Activated T-cell treated with anti-CD3 and anti-CD28 coated beads, Interleukin-2, amount 50 U/mL, for 4 hours (primary cell): ENCODE results near the gene FAM120A. TPM values are rescaled to one million over a fixed set of nuclear protein-coding genes. Genes with fewer than 3 reads are reported as not detected.

Experiments used
- ATAC-seq, 2 donors: fragments of 200-7000 bp; cut with Tn5 transposase; one replicate each; pipeline ENCODE4 v1.10.0; 2021
- DNase-seq: peaks from one replicate; pipeline ENCODE4 v3.0.0-alpha.2; 2020
- H3K27me3 Mint-ChIP-seq: one replicate; pipeline ENCODE4 v1.8.0; 2021; ENCODE audit warnings: low read depth, mixed read lengths
- H3K36me3 Mint-ChIP-seq: one replicate; pipeline ENCODE4 v1.8.0; 2022; ENCODE audit warnings: mixed read lengths; ENCODE audit not compliant: insufficient read depth
- H3K4me1 Mint-ChIP-seq: one replicate; pipeline ENCODE4 v1.8.0; 2021; ENCODE audit warnings: low read depth, mixed read lengths
- H3K4me3 Mint-ChIP-seq: one replicate; pipeline ENCODE4 v1.8.0; 2021; ENCODE audit warnings: mild to moderate bottlenecking, moderate library complexity, mixed read lengths
- H3K9me3 Mint-ChIP-seq: one replicate; pipeline ENCODE4 v1.8.0; 2021; ENCODE audit warnings: mixed read lengths
- total RNA-seq, 3 donors: library from RNA; stranded (reverse); gene quantifications; one replicate each; pipeline ENCODE4 v1.2.1, GENCODE V29; 2021

FAM120A gene
- total RNA-seq, 3 donors from 2014 or later, result 116 to 124 (median 123) TPM

DNA sequence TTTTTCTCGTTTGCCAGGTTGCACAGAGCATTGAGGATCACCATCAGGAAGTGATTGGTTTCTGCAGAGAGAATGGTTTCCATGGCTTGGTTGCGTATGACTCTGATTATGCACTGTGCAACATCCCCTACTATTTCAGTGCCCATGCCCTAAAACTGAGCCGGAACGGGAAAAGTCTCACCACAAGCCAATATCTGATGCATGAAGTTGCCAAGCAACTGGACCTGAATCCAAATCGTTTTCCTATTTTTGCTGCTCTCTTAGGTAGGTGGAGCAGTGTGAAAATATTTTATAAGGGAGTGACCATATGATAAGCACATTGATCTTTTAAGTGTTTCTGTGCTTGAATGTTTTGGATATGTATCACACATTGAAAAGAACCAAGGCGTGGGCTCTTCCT, 19.6 kb downstream of the FAM120A start:
- H3K36me3 Mint-ChIP-seq, result peaks cover 15% of the 10 kb centered on the region
- DNase-seq (no peak), ATAC-seq (no peak)
- H3K4me1 Mint-ChIP-seq, result peaks cover 62% of the 10 kb centered on the region
- H3K27me3 Mint-ChIP-seq, result no peaks in the 10 kb centered on the region
- no peaks in the 10 kb centered on the region for H3K9me3 Mint-ChIP-seq
- H3K4me3 Mint-ChIP-seq, result no peak overlapping the region

DNA sequence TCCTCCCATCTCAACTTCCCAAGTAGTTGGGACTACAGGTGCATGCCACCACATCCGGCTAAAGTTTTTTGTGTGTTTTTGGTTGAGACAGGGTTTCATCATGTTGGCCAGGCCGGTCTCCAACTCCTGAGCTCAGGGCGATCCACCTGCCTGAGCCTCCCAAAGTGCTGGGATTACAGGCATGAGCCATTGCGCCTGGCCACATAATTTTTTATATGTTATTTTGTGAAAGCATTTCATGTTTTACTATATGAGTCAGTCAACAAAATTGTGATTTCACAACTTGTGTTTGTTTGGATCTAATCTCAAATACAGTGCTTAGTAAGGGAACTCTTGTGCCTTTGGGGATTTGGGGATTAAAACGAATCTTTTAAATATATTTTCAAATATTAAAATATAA, 21.9 kb downstream of the FAM120A start:
- Mint-ChIP-seq H3K27me3 (no peaks in the 10 kb centered on the region), H3K4me1 (peaks cover 48% of the 10 kb centered on the region), H3K9me3 (no peaks in the 10 kb centered on the region), H3K4me3 (no peak overlapping the region), H3K36me3 (peaks cover 20% of the 10 kb centered on the region)
- no peak for ATAC-seq
- DNase-seq, result no peak

DNA sequence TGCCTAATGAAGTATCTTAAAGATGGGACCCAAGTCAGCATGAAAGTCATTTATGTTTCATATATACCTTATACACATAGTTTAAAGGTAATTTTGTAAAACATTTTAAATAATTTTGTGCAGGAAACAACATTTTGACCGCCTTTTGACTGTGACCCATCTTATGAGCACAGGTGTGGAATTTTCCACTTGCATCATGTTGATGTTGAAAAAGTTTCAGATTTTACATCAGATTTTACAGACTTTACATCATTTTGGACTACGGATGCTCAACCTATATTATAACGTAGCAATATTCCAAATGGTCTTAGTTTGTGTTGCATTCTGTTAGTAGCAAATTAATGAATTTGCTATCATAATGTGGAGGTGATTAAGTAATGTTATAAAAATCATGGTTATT, 23.6 kb downstream of the FAM120A start:
- peaks cover 36% of the 10 kb centered on the region for H3K4me1 Mint-ChIP-seq
- H3K27me3 Mint-ChIP-seq, result no peaks in the 10 kb centered on the region
- DNase-seq, result no peak
- no peaks in the 10 kb centered on the region for H3K9me3 Mint-ChIP-seq
- H3K36me3 Mint-ChIP-seq, result peaks cover 22% of the 10 kb centered on the region
- ATAC-seq, result no peak
- H3K4me3 Mint-ChIP-seq, result no peak overlapping the region

DNA sequence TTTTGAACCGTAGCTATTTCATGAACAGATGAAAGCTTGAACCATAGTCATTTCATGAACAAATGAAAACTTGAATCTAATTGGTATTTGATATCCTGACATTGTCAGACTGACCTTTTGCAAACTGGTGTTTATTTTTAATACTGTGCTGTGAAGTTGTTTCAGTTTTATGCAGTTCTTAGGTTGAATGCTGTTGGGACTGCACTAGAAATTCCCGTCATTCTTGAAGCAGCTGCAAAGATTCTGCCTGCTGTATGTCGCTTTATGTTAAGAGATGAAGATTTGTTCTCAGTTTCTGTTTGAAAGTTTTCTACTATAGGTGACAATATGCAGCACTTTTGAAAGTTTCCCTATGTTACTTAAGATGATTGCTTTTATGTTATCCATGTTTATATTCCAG, 24.4 kb downstream of the FAM120A start:
- DNase-seq (no peak), ATAC-seq (no peak)
- Mint-ChIP-seq H3K9me3 (no peaks in the 10 kb centered on the region), H3K27me3 (no peaks in the 10 kb centered on the region), H3K4me1 (peaks cover 30% of the 10 kb centered on the region), H3K36me3 (peaks cover 24% of the 10 kb centered on the region), H3K4me3 (no peak overlapping the region)

DNA sequence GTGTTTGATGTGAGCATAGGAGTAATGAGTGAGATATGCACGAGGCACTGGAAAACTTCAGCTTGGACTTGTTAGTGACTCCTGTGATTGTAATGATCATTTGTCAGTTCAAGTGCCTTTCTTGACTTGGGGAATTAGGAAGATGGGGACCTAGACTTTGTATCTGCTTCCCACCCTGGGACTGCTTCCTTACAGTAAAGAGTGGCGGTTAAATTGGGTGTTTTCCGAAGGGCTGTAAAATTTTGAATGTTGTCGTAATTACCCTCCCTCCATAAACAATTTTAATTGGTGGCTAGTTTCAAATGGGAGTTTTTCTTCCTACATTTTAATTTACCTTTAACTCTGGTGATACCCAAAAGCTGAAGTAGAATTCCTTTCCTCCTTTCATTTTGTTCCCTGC, 25.4 kb downstream of the FAM120A start:
- peaks cover 30% of the 10 kb centered on the region for H3K36me3 Mint-ChIP-seq
- no peaks in the 10 kb centered on the region for H3K9me3 Mint-ChIP-seq
- no peak for ATAC-seq
- peaks cover 28% of the 10 kb centered on the region for H3K4me1 Mint-ChIP-seq
- no peak overlapping the region for H3K4me3 Mint-ChIP-seq
- no peak for DNase-seq
- H3K27me3 Mint-ChIP-seq, result no peaks in the 10 kb centered on the region

DNA sequence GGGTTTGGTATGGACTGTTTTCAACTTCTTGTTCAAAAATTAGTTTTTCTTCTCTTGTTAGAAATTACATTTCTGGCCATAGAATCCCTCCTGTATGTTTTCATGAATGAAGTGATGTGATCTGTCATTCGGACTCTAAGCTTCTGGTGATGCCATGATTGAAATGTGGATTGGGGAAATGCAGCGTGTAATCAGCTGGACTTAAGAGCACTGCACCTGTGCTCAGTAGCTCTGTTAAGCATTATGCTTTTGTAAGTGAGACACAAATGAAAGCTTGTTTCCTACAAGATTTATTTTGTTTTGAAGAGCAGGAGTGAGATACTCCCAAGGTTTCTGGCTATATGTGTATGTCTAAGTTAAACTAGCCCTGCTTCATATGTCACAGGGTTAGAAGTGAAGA, 25.9 kb downstream of the FAM120A start:
- no peak overlapping the region for H3K4me3 Mint-ChIP-seq
- H3K9me3 Mint-ChIP-seq, result no peaks in the 10 kb centered on the region
- ATAC-seq (no peak), DNase-seq (no peak)
- H3K36me3 Mint-ChIP-seq, result peaks cover 28% of the 10 kb centered on the region
- H3K4me1 Mint-ChIP-seq, result peaks cover 26% of the 10 kb centered on the region
- H3K27me3 Mint-ChIP-seq, result no peaks in the 10 kb centered on the region

DNA sequence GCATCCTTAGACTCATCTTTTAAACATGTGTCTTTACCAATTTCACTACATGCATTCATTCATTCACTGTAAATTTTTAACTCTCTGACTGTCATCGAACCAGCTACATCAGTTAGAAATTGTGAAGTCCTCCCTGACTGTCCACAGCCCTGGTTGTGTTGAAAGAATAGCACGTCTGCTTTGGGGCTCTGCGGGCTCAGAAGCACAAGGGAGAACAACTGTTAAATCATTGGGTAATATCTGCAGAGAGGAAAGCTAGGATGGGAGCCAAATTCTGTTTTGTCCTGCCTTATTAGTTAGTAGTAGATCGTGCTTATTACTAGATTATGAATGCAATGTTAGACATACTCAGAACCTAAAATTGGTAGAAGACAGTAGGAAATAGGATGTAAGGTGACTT, 28.2 kb downstream of the FAM120A start:
- ATAC-seq (no peak), DNase-seq (no peak)
- no peak overlapping the region for H3K4me3 Mint-ChIP-seq
- H3K36me3 Mint-ChIP-seq, result peaks cover 32% of the 10 kb centered on the region
- H3K4me1 Mint-ChIP-seq, result peaks cover 27% of the 10 kb centered on the region
- H3K27me3 Mint-ChIP-seq, result no peaks in the 10 kb centered on the region
- H3K9me3 Mint-ChIP-seq, result no peaks in the 10 kb centered on the region

DNA sequence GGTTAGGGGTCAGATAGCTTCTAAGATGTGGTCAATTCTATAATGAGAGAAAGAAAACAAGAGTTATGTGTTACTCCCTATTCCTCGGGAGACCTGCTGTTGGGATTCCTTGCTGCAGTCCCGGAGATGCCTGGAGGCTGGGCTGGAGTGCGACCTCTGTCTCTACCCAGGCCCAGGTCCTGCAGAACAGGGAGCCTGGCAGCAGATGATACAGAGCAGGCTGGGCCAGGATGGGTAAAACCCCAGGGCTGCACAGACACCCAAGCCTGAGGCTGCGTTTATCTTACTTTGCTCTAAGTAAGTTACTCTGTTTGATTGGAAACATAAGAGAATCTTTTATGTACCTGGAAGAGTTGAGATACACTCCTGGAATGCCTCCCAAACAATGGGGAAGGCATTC, 28.8 kb downstream of the FAM120A start:
- H3K9me3 Mint-ChIP-seq, result no peaks in the 10 kb centered on the region
- H3K36me3 Mint-ChIP-seq, result peaks cover 34% of the 10 kb centered on the region
- H3K27me3 Mint-ChIP-seq, result no peaks in the 10 kb centered on the region
- H3K4me1 Mint-ChIP-seq, result peaks cover 25% of the 10 kb centered on the region
- ATAC-seq (no peak), DNase-seq (no peak)
- no peak overlapping the region for H3K4me3 Mint-ChIP-seq

DNA sequence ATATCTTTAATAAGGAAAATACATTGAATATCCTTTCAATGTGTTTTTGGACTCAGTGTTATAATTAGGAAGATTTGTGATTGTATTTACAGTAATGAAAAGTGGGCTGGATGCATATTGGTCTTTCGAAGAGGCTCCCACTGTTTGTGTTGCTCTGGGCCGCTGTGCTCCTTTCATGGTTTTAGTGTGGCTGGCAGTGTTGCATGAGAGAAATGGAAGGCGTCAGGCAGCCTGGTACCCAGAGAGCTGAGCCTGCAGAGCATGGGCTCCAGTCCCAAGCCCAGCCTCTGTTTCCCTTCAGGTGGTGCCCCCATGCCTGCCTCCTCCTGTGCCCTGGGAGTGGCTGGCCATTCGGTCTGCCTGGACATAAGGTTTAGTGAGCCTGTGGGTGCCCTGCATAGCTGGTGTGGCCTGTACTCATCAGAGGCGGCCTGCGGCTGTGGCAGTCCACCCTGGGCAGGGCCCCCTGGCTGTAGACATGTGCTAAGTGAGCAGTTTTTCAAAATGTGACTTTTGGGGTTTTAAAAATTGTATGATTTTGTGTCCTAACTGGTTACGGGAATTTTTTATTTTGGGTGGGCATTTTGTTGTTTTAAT, 29.3 kb downstream of the FAM120A start:
- Mint-ChIP-seq H3K4me3 (no peak overlapping the region), H3K36me3 (peaks cover 34% of the 10 kb centered on the region), H3K9me3 (no peaks in the 10 kb centered on the region), H3K27me3 (no peaks in the 10 kb centered on the region), H3K4me1 (peaks cover 19% of the 10 kb centered on the region)
- no peak for DNase-seq
- ATAC-seq, result no peak

DNA sequence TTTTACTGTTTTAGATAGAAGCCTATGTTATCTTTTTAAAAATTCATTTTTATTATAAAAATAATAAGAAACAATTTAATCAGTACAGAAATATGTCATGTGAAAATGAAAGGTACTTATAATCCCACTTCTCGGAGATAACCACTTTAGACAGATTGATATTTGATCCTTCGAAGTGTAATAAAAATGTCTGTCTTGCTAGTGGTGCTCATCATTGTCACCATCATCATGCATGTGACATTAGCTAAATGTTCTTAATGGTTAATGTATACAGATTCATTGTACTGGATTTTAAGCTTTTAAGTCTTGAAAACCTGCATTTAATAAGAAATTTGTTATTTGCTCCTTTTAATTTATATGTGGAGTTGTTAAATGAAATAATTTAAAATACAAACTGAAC, 32.0 kb downstream of the FAM120A start:
- DNase-seq (no peak), ATAC-seq (no peak)
- no peaks in the 10 kb centered on the region for H3K9me3 Mint-ChIP-seq
- H3K4me1 Mint-ChIP-seq, result peaks cover 28% of the 10 kb centered on the region
- no peak overlapping the region for H3K4me3 Mint-ChIP-seq
- H3K27me3 Mint-ChIP-seq, result no peaks in the 10 kb centered on the region
- peaks cover 43% of the 10 kb centered on the region for H3K36me3 Mint-ChIP-seq

DNA sequence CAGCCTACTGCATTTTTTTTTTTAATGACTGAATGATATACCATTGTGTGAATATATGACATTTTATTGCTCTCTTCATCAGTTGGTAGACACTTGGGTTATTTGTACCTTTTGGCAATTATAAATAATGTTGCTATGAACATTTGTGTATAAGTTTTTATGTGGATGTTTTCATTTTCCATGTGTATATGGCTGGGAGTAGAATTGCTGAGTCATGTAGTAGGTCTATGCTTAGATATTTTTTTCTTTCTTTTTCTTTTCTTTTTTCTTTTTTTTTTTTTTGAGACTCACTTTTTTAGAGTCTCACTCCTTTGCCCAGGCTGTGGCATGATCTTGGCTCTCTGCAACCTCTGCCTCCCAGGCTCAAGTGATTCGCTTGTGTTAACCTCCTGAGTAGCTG, 34.8 kb downstream of the FAM120A start:
- H3K36me3 Mint-ChIP-seq, result peaks cover 39% of the 10 kb centered on the region
- ATAC-seq, result no peak

DNA sequence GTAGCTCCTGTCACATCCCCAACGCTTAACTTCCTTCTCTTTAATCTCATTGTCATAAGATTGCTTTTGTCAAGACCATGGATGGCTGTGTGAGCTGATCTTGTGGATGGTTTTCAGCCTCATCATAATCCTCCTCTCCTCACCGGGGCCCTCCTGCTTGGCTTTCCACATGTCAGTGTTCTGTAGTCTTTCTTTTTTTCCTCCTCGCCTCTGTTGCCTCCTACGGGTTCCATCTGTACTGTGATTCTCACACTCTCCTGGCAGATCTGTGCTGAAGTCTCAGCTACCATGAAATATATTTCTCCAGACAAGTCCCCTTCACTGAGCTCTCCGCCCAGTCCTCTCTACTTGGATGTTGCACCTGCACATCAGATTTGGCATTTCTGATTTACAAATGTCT, 36.8 kb downstream of the FAM120A start:
- no peak for DNase-seq
- no peaks in the 10 kb centered on the region for H3K9me3 Mint-ChIP-seq
- no peaks in the 10 kb centered on the region for H3K27me3 Mint-ChIP-seq
- no peak overlapping the region for H3K4me3 Mint-ChIP-seq
- peaks cover 23% of the 10 kb centered on the region for H3K4me1 Mint-ChIP-seq
- peaks cover 32% of the 10 kb centered on the region for H3K36me3 Mint-ChIP-seq
- no peak for ATAC-seq

More for the DNA sequence above, 34.8 kb downstream of the FAM120A start:
- Mint-ChIP-seq H3K4me1 (peaks cover 27% of the 10 kb centered on the region), H3K9me3 (no peaks in the 10 kb centered on the region), H3K27me3 (no peaks in the 10 kb centered on the region), H3K4me3 (no peak overlapping the region)
- no peak for DNase-seq

DNA sequence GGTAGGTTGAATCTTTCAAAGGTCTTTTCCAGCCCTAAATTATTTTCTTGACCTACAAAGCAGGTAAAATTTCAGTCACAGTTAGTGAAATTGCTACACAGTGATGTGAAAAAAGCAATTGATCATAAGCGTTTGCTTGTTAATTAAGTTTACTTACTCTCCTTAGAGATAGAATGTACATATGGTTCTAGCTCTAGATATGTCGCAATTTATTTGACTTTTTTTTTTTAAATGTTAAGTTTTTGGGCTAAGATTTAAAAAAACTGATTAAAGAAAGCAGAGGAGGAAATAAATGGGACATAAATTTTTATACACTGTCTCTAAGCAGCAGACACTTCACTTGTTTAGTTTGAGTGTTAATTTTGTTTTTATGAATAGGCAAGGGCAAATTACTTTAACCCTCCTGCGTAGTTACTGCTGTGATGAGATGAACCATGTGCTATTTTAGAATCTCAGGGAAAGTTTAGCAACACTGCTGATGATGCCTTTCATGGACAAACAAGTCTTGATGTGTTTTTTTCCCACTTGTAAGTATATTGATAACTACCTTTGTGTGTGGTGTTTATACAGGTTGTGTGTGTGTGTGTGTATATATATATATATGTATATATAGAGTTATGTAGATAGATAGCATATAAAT, 40.2 kb downstream of the FAM120A start:
- ATAC-seq (no peak), DNase-seq (no peak)
- H3K4me3 Mint-ChIP-seq, result no peak overlapping the region
- H3K36me3 Mint-ChIP-seq, result peaks cover 33% of the 10 kb centered on the region
- H3K4me1 Mint-ChIP-seq, result peaks cover 22% of the 10 kb centered on the region
- H3K27me3 Mint-ChIP-seq, result no peaks in the 10 kb centered on the region
- no peaks in the 10 kb centered on the region for H3K9me3 Mint-ChIP-seq

DNA sequence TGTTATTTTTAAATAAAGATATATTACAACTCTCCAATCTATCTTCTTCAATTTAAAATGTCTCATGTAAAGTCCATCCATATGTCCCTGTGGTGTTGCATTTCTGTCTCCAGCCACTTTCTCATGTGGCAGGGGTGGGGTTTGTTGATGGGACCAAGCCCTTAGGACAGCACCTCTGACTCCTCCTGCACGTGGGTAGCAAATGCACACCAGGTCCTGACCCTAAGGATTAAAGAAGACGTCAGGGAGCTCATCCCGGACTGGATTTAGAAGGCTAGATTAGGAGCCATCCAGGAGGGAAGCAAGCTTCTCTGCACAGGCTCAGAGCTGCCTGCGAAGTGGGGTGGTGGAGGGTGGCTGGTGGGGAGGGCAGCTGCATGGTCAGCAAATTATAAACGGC, 40.8 kb downstream of the FAM120A start:
- ATAC-seq, result no peak
- Mint-ChIP-seq H3K9me3 (no peaks in the 10 kb centered on the region), H3K27me3 (no peaks in the 10 kb centered on the region), H3K4me1 (peaks cover 19% of the 10 kb centered on the region), H3K36me3 (peaks cover 36% of the 10 kb centered on the region), H3K4me3 (no peak overlapping the region)
- DNase-seq, result no peak

DNA sequence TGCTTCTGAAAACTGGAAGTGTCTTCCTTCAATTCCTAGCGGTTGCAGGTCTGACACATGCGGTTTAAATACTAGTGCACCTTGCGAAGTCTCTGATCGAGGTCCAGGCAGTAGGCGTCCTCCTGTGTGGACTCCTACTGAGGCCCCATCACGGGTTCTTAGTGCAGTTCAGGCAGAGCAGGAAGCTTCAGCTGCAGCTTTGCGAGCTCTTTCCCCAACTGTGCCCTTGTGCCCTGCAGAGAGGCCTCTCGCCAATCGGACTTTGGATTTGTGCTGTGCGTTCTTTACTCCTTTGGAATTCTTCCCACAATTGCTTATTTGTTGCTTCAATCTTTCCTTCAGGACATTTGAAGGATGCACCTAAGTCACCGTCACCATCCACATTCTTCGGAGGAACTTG, 42.5 kb downstream of the FAM120A start:
- H3K4me3 Mint-ChIP-seq, result no peak overlapping the region
- H3K36me3 Mint-ChIP-seq, result peaks cover 36% of the 10 kb centered on the region
- no peaks in the 10 kb centered on the region for H3K27me3 Mint-ChIP-seq
- peaks cover 13% of the 10 kb centered on the region for H3K4me1 Mint-ChIP-seq
- ATAC-seq (no peak), DNase-seq (no peak)
- no peaks in the 10 kb centered on the region for H3K9me3 Mint-ChIP-seq
